Activated T-cell treated with anti-CD3 and anti-CD28 coated beads, Interleukin-2, amount 50 U/mL, for 4 hours (primary cell): ENCODE results near the gene ACKR2. TPM values are rescaled to one million over a fixed set of nuclear protein-coding genes. Genes with fewer than 3 reads are reported as not detected.
"Not testable (repeated sequence)": the region's sequence is repeated elsewhere in the genome, so short reads cannot be mapped to it uniquely, and the experiment has no call there.

Experiments used
- ATAC-seq, 2 donors: fragments of 200-7000 bp; cut with Tn5 transposase; one replicate each; pipeline ENCODE4 v1.10.0; 2021
- DNase-seq: peaks from one replicate; pipeline ENCODE4 v3.0.0-alpha.2; 2020
- H3K27me3 Mint-ChIP-seq: one replicate; pipeline ENCODE4 v1.8.0; 2021; ENCODE audit warnings: low read depth, mixed read lengths
- H3K36me3 Mint-ChIP-seq: one replicate; pipeline ENCODE4 v1.8.0; 2022; ENCODE audit warnings: mixed read lengths; ENCODE audit not compliant: insufficient read depth
- H3K4me1 Mint-ChIP-seq: one replicate; pipeline ENCODE4 v1.8.0; 2021; ENCODE audit warnings: low read depth, mixed read lengths
- H3K4me3 Mint-ChIP-seq: one replicate; pipeline ENCODE4 v1.8.0; 2021; ENCODE audit warnings: mild to moderate bottlenecking, moderate library complexity, mixed read lengths
- H3K9me3 Mint-ChIP-seq: one replicate; pipeline ENCODE4 v1.8.0; 2021; ENCODE audit warnings: mixed read lengths
- total RNA-seq, 3 donors: library from RNA; stranded (reverse); gene quantifications; one replicate each; pipeline ENCODE4 v1.2.1, GENCODE V29; 2021

Gene ACKR2
- total RNA-seq, 3 donors from 2014 or later: 0.13 to 0.56 (median 0.14) TPM

- Mint-ChIP-seq H3K4me3 (no peak overlapping the region), H3K27me3 (peaks cover 11% of the 10 kb centered on the region), H3K36me3 (no peaks in the 10 kb centered on the region), H3K4me1 (peaks cover 16% of the 10 kb centered on the region), H3K9me3 (no peaks in the 10 kb centered on the region)
- DNase-seq (no peak), ATAC-seq (no peak)
These were observed 1.3 kb upstream of the ACKR2 start for GRCh38 chr3:42807929-42808328.

DNA sequence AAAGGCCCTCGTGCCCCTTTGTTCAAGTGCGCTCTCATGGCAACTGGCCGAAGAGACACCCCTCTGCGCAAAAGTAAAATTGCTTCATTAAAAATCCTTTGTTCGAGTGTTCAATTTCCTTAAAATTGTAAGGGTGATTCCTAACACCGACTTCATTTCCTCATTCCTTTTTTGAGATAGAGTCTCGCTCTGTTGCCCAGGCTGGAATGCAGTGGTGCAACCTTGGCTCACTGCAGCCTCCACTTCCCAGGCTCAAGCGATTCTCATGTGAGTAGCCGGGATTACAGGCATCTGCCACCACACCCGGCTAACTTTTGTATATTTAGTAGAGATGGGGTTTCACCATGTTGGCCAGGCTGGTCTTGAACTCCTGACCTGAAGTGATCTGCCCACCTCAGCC is 1.5 kb downstream of the ACKR2 start:
- not testable (repeated sequence) for ATAC-seq, H3K9me3 Mint-ChIP-seq, H3K36me3 Mint-ChIP-seq, H3K4me1 Mint-ChIP-seq, DNase-seq, H3K4me3 Mint-ChIP-seq, H3K27me3 Mint-ChIP-seq

DNA sequence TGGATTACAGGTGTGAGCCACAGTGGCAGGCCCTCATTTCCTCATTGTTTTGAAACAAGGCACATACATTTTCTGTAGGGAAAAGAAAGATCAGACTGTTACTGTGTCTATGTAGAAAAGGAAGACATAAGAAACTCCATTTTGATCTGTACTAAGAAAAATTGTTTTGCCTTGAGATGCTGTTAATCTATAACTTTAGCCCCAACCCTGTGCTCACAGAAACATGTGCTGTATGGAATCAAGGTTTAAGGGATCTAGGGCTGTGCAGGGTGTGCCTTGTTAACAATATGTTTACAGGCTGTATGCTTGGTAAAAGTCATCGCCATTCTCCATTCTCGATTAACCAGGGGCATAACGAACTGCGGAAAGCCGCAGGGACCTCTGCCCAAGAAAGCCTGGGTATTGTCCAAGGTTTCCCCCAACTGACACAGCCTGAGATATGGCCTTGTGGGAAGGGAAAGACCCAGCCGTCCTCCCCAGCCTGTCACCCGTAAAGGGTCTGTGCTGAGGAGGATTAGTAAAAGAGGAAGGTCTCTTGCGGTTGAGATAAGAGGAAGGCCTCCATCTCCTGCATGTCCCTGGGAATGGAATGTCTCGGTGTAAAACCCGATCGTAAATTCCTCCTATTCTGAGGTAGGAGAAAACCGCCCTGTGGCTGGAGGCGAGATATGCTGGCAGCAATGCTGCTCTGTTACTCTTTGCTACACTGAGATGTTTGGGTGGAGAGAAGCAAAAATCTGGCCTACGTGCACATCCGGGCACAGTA is 2.1 kb downstream of the ACKR2 start:
- H3K36me3 Mint-ChIP-seq, H3K4me1 Mint-ChIP-seq, H3K4me3 Mint-ChIP-seq, ATAC-seq, DNase-seq, H3K9me3 Mint-ChIP-seq, H3K27me3 Mint-ChIP-seq: not testable (repeated sequence)

DNA sequence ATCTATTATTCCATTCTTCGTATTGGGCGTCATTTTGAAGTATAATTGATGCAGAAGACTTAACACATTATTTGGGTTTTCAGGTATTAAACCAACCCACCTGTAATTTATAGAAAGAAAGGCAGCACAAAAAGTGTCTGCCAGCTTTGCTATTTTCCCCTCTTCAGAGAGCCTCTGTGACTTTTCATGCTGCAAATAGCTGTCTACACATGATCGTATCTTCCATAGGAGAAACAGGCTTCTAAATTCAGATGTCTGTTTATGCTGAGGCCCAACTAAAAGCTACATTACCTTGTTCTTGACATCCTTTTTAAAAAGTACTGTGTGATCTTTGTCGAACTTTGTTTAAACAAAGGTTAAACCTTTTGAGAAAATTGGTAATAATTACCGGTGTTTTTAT is 5.0 kb downstream of the ACKR2 start:
- Mint-ChIP-seq H3K36me3 (no peaks in the 10 kb centered on the region), H3K4me1 (no peaks in the 10 kb centered on the region), H3K9me3 (no peaks in the 10 kb centered on the region), H3K27me3 (no peaks in the 10 kb centered on the region), H3K4me3 (no peak overlapping the region)
- ATAC-seq (no peak), DNase-seq (no peak)

GRCh38 chr3:42814914-42815507 is 5.8 kb downstream of the ACKR2 start:
- H3K9me3 Mint-ChIP-seq: no peaks in the 10 kb centered on the region
- no peaks in the 10 kb centered on the region for H3K4me1 Mint-ChIP-seq
- ATAC-seq: no peak

GRCh38 chr3:42815826-42816225 is 6.6 kb downstream of the ACKR2 start:
- DNase-seq (no peak), ATAC-seq (no peak)
- Mint-ChIP-seq H3K27me3 (no peaks in the 10 kb centered on the region), H3K9me3 (no peaks in the 10 kb centered on the region), H3K4me3 (no peak overlapping the region), H3K36me3 (no peaks in the 10 kb centered on the region), H3K4me1 (no peaks in the 10 kb centered on the region)

More at GRCh38 chr3:42814914-42815507, 5.8 kb downstream of the ACKR2 start:
- Mint-ChIP-seq H3K36me3 (no peaks in the 10 kb centered on the region), H3K27me3 (no peaks in the 10 kb centered on the region), H3K4me3 (no peak overlapping the region)
- DNase-seq: no peak

- Mint-ChIP-seq H3K36me3 (no peaks in the 10 kb centered on the region), H3K9me3 (no peaks in the 10 kb centered on the region), H3K4me1 (no peaks in the 10 kb centered on the region), H3K27me3 (no peaks in the 10 kb centered on the region), H3K4me3 (no peak overlapping the region)
- no peak for ATAC-seq
- no peak for DNase-seq
These were observed 10.2 kb downstream of the ACKR2 start for GRCh38 chr3:42819351-42819965.

DNA sequence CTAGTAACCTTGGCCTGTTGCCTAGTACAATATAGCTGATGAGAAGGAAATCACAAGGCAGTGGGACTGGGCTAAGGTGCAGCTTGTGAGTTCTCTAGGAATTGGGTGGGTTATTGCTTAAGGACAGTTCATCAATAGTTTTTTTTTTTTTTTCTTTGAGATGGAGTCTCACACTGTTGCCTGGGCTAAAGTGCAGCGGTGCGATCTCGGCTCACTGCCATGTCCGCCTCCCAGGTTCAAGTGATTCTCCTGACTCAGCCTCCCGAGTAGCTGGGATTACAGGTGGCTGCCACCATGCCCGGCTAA is 11.5 kb downstream of the ACKR2 start:
- Mint-ChIP-seq H3K36me3 (no peaks in the 10 kb centered on the region), H3K4me1 (no peaks in the 10 kb centered on the region), H3K9me3 (no peaks in the 10 kb centered on the region)

GRCh38 chr3:42822828-42823227 is 13.6 kb downstream of the ACKR2 start:
- ATAC-seq: no peak
- no peak for DNase-seq
- Mint-ChIP-seq H3K4me1 (no peaks in the 10 kb centered on the region), H3K4me3 (no peak overlapping the region), H3K36me3 (no peaks in the 10 kb centered on the region), H3K27me3 (peaks cover 8% of the 10 kb centered on the region), H3K9me3 (no peaks in the 10 kb centered on the region)

More for the DNA sequence above, 11.5 kb downstream of the ACKR2 start:
- no peak overlapping the region for H3K4me3 Mint-ChIP-seq
- no peak for ATAC-seq
- no peak for DNase-seq
- H3K27me3 Mint-ChIP-seq: peaks cover 6% of the 10 kb centered on the region

DNA sequence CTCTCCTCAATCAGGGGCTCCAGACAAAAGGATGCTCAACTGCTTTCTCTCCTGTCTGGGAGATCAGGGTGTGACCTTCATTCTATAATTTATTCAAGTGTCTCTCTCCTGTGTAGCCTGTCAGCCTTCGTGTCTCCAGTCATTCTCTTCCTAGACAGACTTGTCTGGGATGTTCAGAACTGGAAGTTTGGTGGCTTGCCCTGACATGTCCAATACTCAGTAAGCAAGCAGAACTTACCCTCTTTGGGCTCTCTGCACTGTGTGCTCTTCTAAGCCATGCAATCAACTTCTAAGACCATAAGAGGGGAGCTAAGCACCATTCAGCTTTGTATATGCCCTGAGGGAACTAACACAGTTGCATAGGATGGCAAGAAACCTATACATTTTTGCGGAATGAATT is 14.1 kb downstream of the ACKR2 start:
- no peaks in the 10 kb centered on the region for H3K36me3 Mint-ChIP-seq
- no peaks in the 10 kb centered on the region for H3K9me3 Mint-ChIP-seq
- ATAC-seq (no peak), DNase-seq (no peak)
- no peak overlapping the region for H3K4me3 Mint-ChIP-seq
- H3K27me3 Mint-ChIP-seq: peaks cover 12% of the 10 kb centered on the region
- H3K4me1 Mint-ChIP-seq: no peaks in the 10 kb centered on the region

- DNase-seq: no peak
- H3K9me3 Mint-ChIP-seq: no peaks in the 10 kb centered on the region
- peaks cover 17% of the 10 kb centered on the region for H3K27me3 Mint-ChIP-seq
- peaks cover 2% of the 10 kb centered on the region for H3K4me1 Mint-ChIP-seq
- H3K36me3 Mint-ChIP-seq: no peaks in the 10 kb centered on the region
- ATAC-seq: no peak
- H3K4me3 Mint-ChIP-seq: no peak overlapping the region
These were observed 16.9 kb downstream of the ACKR2 start for GRCh38 chr3:42826141-42826540.

DNA sequence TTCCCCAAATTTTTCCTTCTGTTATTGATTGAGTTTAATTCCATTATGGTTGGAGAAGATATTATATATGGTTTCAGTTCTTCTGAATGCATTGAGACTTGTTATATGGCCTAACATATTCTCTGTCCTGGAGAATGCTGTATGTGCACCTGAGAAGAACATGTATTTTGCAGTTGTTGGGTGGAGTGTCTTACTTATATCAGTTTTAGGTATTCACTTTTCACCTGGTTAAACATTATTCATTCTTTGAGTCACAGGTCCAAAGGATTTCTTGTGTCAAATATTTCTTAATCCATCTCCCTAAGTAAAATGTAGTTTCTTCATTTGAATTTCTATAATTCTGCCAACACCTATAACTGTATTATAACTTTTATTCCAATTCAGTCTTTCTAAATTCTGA is 17.8 kb downstream of the ACKR2 start:
- Mint-ChIP-seq H3K36me3 (no peaks in the 10 kb centered on the region), H3K4me1 (peaks cover 5% of the 10 kb centered on the region), H3K27me3 (peaks cover 17% of the 10 kb centered on the region), H3K4me3 (no peak overlapping the region), H3K9me3 (no peaks in the 10 kb centered on the region)
- DNase-seq (no peak), ATAC-seq (no peak)

DNA sequence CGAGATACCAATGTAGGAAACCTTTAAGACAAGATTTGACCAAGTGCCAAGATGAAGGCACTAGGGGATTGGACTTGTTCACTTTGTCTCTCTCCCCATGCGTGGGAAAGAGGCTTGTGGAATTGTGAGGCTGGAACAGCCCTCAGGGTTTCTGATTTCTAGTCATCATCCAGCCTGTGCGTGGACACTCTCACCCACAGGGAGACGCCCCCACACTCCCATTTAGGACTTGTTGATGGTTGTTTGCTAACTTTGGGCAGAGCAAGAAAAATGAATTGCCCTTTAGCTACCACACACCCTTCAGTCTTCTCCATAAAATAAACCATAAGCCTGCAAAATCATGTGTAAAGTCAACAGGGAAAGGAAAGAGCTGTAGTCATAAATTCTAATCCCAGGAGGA is 18.4 kb downstream of the ACKR2 start:
- H3K4me3 Mint-ChIP-seq: no peak overlapping the region
- ATAC-seq (no peak), DNase-seq (no peak)
- H3K9me3 Mint-ChIP-seq: no peaks in the 10 kb centered on the region
- H3K27me3 Mint-ChIP-seq: peaks cover 17% of the 10 kb centered on the region
- H3K4me1 Mint-ChIP-seq: peaks cover 5% of the 10 kb centered on the region
- no peaks in the 10 kb centered on the region for H3K36me3 Mint-ChIP-seq

- no peaks in the 10 kb centered on the region for H3K36me3 Mint-ChIP-seq
- DNase-seq: no peak
- H3K4me1 Mint-ChIP-seq: peaks cover 5% of the 10 kb centered on the region
- H3K27me3 Mint-ChIP-seq: peaks cover 17% of the 10 kb centered on the region
- H3K4me3 Mint-ChIP-seq: no peak overlapping the region
- no peak for ATAC-seq
- H3K9me3 Mint-ChIP-seq: no peaks in the 10 kb centered on the region
These were observed 19.9 kb downstream of the ACKR2 start for GRCh38 chr3:42829083-42829627.
